ENCODE data around the gene CPB2.

Gene CPB2

GRCh38 chr13:46031581-46032263 is 73.1 kb downstream of the CPB2 start:
- WGBS, 2 experiments (ENCODE audit: insufficient coverage in 2 of 2) = 93 to 100% methylated on average over 2 of the region's 4 CpGs
- H3K9me3 ChIP-seq (ENCODE audit: control insufficient read depth, low read length) = peaks cover 6% of the 10 kb centered on the region
- H3K36me3 ChIP-seq (ENCODE audit: control insufficient read depth, insufficient read depth, low read length) = peaks cover 30% of the 10 kb centered on the region

GRCh38 chr13:46025157-46025556 is 79.7 kb downstream of the CPB2 start:
- H3K27ac ChIP-seq (ENCODE audit: low read depth, low read length, severe bottlenecking) = no peak overlapping the region
- peaks cover 4% of the 10 kb centered on the region for H3K36me3 ChIP-seq (ENCODE audit: control insufficient read depth, insufficient read depth, low read length)
- H3K4me3 ChIP-seq (ENCODE audit: extremely low read depth, insufficient read depth, low read length, poor library complexity, severe bottlenecking) = no peak overlapping the region
- no peaks in the 10 kb centered on the region for H3K9me3 ChIP-seq (ENCODE audit: control insufficient read depth, low read length)
- H3K4me1 ChIP-seq (ENCODE audit: control insufficient read depth, insufficient read depth, low read length, poor library complexity, severe bottlenecking) = no peaks in the 10 kb centered on the region
- WGBS, 2 experiments (ENCODE audit: insufficient coverage in 2 of 2) = 94 to 100% methylated on average over 3 to 4 of the region's 4 CpGs

More at GRCh38 chr13:46031581-46032263, 73.1 kb downstream of the CPB2 start:
- Histone ChIP-seq H3K4me3 (ENCODE audit: extremely low read depth, insufficient read depth, low read length, poor library complexity, severe bottlenecking) (no peak overlapping the region), H3K4me1 (ENCODE audit: control insufficient read depth, insufficient read depth, low read length, poor library complexity, severe bottlenecking) (no peaks in the 10 kb centered on the region), H3K27ac (ENCODE audit: low read depth, low read length, severe bottlenecking) (no peak overlapping the region)

GRCh38 chr13:46022481-46022880 is 82.4 kb downstream of the CPB2 start:
- no peaks in the 10 kb centered on the region for H3K4me1 ChIP-seq (ENCODE audit: control insufficient read depth, insufficient read depth, low read length, poor library complexity, severe bottlenecking)
- H3K9me3 ChIP-seq (ENCODE audit: control insufficient read depth, low read length) = no peaks in the 10 kb centered on the region
- H3K36me3 ChIP-seq (ENCODE audit: control insufficient read depth, insufficient read depth, low read length) = peaks cover 14% of the 10 kb centered on the region
- H3K4me3 ChIP-seq (ENCODE audit: extremely low read depth, insufficient read depth, low read length, poor library complexity, severe bottlenecking) = no peak overlapping the region
- H3K27ac ChIP-seq (ENCODE audit: low read depth, low read length, severe bottlenecking) = no peak overlapping the region
- no CpG with 5 or more reads among the region's 2 CpGs for WGBS, 2 experiments (ENCODE audit: insufficient coverage in 2 of 2)

- Histone ChIP-seq H3K36me3 (ENCODE audit: control insufficient read depth, insufficient read depth, low read length) (peaks cover 25% of the 10 kb centered on the region), H3K9me3 (ENCODE audit: control insufficient read depth, low read length) (no peaks in the 10 kb centered on the region), H3K4me1 (ENCODE audit: control insufficient read depth, insufficient read depth, low read length, poor library complexity, severe bottlenecking) (no peaks in the 10 kb centered on the region), H3K27ac (ENCODE audit: low read depth, low read length, severe bottlenecking) (no peak overlapping the region), H3K4me3 (ENCODE audit: extremely low read depth, insufficient read depth, low read length, poor library complexity, severe bottlenecking) (no peak overlapping the region)
These were observed 88.6 kb downstream of the CPB2 start for GRCh38 chr13:46016216-46016615.

GRCh38 chr13:46015366-46015765 is 89.5 kb downstream of the CPB2 start:
- Histone ChIP-seq H3K4me3 (ENCODE audit: extremely low read depth, insufficient read depth, low read length, poor library complexity, severe bottlenecking) (no peak overlapping the region), H3K36me3 (ENCODE audit: control insufficient read depth, insufficient read depth, low read length) (peaks cover 29% of the 10 kb centered on the region)
- no CpG with 5 or more reads among the region's 3 CpGs for WGBS, 2 experiments (ENCODE audit: insufficient coverage in 2 of 2)

DNA sequence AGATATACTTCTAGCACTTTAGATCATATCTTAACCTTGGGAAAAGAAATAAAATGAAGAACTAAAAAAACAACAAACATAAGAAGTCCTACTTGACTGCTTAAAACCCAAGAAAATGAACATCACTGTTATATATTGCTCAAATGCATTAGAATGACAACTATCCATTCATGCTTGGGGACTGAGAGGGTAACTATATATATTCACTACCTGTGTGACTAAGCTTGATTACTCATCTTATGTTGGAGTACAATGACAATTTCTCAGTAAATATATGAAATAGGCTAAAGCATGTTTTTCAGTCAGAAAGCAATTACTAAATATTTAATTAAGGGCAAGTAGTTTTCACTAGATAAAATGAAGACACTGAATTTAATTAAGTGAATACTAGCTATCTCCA is 92.4 kb downstream of the CPB2 start:
- no peak overlapping the region for H3K4me3 ChIP-seq (ENCODE audit: extremely low read depth, insufficient read depth, low read length, poor library complexity, severe bottlenecking)
- H3K27ac ChIP-seq (ENCODE audit: low read depth, low read length, severe bottlenecking) = no peak overlapping the region
- H3K4me1 ChIP-seq (ENCODE audit: control insufficient read depth, insufficient read depth, low read length, poor library complexity, severe bottlenecking) = no peaks in the 10 kb centered on the region
- H3K36me3 ChIP-seq (ENCODE audit: control insufficient read depth, insufficient read depth, low read length) = peaks cover 33% of the 10 kb centered on the region
- H3K9me3 ChIP-seq (ENCODE audit: control insufficient read depth, low read length) = no peaks in the 10 kb centered on the region

More at GRCh38 chr13:46015366-46015765, 89.5 kb downstream of the CPB2 start:
- Histone ChIP-seq H3K4me1 (ENCODE audit: control insufficient read depth, insufficient read depth, low read length, poor library complexity, severe bottlenecking) (no peaks in the 10 kb centered on the region), H3K27ac (ENCODE audit: low read depth, low read length, severe bottlenecking) (no peak overlapping the region), H3K9me3 (ENCODE audit: control insufficient read depth, low read length) (no peaks in the 10 kb centered on the region)

GRCh38 chr13:46010148-46010547 is 94.7 kb downstream of the CPB2 start:
- peaks cover 43% of the 10 kb centered on the region for H3K36me3 ChIP-seq (ENCODE audit: control insufficient read depth, insufficient read depth, low read length)
- no peak overlapping the region for H3K4me3 ChIP-seq (ENCODE audit: extremely low read depth, insufficient read depth, low read length, poor library complexity, severe bottlenecking)
- WGBS, 2 experiments (ENCODE audit: insufficient coverage in 2 of 2) = 75 to 84% methylated on average over 5 to 6 of the region's 6 CpGs

DNA sequence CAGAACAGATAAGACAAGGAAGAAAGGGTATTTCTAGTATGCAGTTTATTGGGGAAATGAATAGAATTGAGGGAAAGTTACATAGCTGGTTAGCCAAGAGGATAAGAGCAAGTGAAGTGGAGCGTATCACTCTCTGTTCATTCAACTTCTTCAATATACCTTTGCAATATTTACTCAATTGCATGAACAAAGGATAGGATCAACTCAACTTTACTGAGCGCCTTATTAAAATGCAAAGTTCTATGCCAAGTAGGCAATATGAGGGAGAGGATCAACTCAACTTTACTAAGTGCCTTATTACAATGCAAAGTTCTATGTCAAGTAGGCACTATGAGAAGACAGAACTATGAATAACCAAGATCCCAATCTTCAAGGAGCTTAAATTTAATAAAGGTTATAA is 96.2 kb downstream of the CPB2 start:
- WGBS, 2 experiments (ENCODE audit: insufficient coverage in 2 of 2) = 100% methylated on average over 1 of the region's 2 CpGs; no CpG with 5 or more reads in 1 of the 2 experiments
- Histone ChIP-seq H3K4me1 (ENCODE audit: control insufficient read depth, insufficient read depth, low read length, poor library complexity, severe bottlenecking) (no peaks in the 10 kb centered on the region), H3K27ac (ENCODE audit: low read depth, low read length, severe bottlenecking) (no peak overlapping the region), H3K4me3 (ENCODE audit: extremely low read depth, insufficient read depth, low read length, poor library complexity, severe bottlenecking) (no peak overlapping the region), H3K9me3 (ENCODE audit: control insufficient read depth, low read length) (no peaks in the 10 kb centered on the region), H3K36me3 (ENCODE audit: control insufficient read depth, insufficient read depth, low read length) (peaks cover 47% of the 10 kb centered on the region)

More at GRCh38 chr13:46010148-46010547, 94.7 kb downstream of the CPB2 start:
- Histone ChIP-seq H3K9me3 (ENCODE audit: control insufficient read depth, low read length) (no peaks in the 10 kb centered on the region), H3K4me1 (ENCODE audit: control insufficient read depth, insufficient read depth, low read length, poor library complexity, severe bottlenecking) (no peaks in the 10 kb centered on the region), H3K27ac (ENCODE audit: low read depth, low read length, severe bottlenecking) (no peak overlapping the region)

GRCh38 chr13:46006688-46007452 is 98.0 kb downstream of the CPB2 start:
- H3K9me3 ChIP-seq (ENCODE audit: control insufficient read depth, low read length) = no peaks in the 10 kb centered on the region
- peaks cover 52% of the 10 kb centered on the region for H3K36me3 ChIP-seq (ENCODE audit: control insufficient read depth, insufficient read depth, low read length)
- H3K4me1 ChIP-seq (ENCODE audit: control insufficient read depth, insufficient read depth, low read length, poor library complexity, severe bottlenecking) = no peaks in the 10 kb centered on the region
- no peak overlapping the region for H3K4me3 ChIP-seq (ENCODE audit: extremely low read depth, insufficient read depth, low read length, poor library complexity, severe bottlenecking)
- no peak overlapping the region for H3K27ac ChIP-seq (ENCODE audit: low read depth, low read length, severe bottlenecking)
- WGBS, 2 experiments (ENCODE audit: insufficient coverage in 2 of 2) = 95% methylated on average over 5 of the region's 6 CpGs; no CpG with 5 or more reads in 1 of the 2 experiments

- no peak overlapping the region for H3K4me3 ChIP-seq (ENCODE audit: extremely low read depth, insufficient read depth, low read length, poor library complexity, severe bottlenecking)
- H3K4me1 ChIP-seq (ENCODE audit: control insufficient read depth, insufficient read depth, low read length, poor library complexity, severe bottlenecking) = no peaks in the 10 kb centered on the region
- peaks cover 67% of the 10 kb centered on the region for H3K36me3 ChIP-seq (ENCODE audit: control insufficient read depth, insufficient read depth, low read length)
- no peaks in the 10 kb centered on the region for H3K9me3 ChIP-seq (ENCODE audit: control insufficient read depth, low read length)
- WGBS, 2 experiments (ENCODE audit: insufficient coverage in 2 of 2) = no CpG with 5 or more reads among the region's 1 CpG
- no peak overlapping the region for H3K27ac ChIP-seq (ENCODE audit: low read depth, low read length, severe bottlenecking)
These were observed 100.3 kb downstream of the CPB2 start for GRCh38 chr13:46004491-46004890.

All from mesodermal cell (in vitro differentiated cells).